Measurements from ENCODE around the gene COPS9.

Gene COPS9

DNA sequence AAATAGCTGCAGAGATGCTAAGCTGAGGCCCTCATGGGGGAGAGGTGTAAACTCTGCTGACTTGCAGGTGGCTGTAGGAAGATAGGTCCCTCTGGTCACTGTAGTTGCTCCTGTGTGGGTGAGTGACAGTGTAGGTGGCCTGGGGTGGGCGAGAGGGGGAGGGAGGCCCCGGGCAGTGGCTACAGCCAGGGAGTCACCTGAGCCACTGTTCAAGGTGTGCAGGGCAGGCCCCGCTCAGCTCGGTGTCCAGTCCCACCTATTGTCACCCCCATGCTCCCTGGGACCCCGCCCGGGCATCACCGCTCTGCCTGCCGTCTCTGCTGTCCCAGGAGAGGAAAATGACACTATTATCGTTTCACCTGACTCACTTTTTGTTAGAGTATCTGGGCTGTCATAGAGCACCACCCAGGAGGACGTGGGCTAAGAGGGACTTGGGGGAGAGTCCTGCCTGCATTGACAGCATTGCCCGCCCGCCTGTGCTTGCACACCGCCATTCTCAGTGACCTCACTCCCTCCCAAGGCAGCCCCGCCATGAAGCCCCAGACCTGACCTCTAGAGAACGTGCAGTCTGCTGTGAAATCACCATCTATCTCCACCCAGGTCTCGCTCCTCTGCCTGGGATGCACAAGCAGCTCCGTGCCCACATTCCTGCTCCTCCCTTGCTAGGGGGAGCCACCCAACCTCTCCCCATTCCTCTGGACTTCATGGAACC, 29.2 kb downstream of the COPS9 start:
- Histone ChIP-seq H3K9me3 (ENCODE audit: control insufficient read depth in 2 of 2, low read length in 2 of 2) (no peaks in the 10 kb centered on the region), H3K4me3 (ENCODE audit: low read length in 2 of 2) (no peak overlapping the region), H3K27ac (ENCODE audit: low read length) (no peak overlapping the region), H3K27me3 (ENCODE audit: control insufficient read depth in 1 of 2, insufficient read depth in 2 of 2, low read length in 2 of 2) (peaks cover 0 to 10% of the 10 kb centered on the region in 2 donors), H3K4me1 (ENCODE audit: control insufficient read depth, insufficient read depth, low read length) (no peaks in the 10 kb centered on the region), H3K36me3 (ENCODE audit: control insufficient read depth in 2 of 2, insufficient read depth in 2 of 2, low read length in 2 of 2) (no peaks in the 10 kb centered on the region), H3K9ac (ENCODE audit: low read length in 2 of 2) (no peak overlapping the region)

DNA sequence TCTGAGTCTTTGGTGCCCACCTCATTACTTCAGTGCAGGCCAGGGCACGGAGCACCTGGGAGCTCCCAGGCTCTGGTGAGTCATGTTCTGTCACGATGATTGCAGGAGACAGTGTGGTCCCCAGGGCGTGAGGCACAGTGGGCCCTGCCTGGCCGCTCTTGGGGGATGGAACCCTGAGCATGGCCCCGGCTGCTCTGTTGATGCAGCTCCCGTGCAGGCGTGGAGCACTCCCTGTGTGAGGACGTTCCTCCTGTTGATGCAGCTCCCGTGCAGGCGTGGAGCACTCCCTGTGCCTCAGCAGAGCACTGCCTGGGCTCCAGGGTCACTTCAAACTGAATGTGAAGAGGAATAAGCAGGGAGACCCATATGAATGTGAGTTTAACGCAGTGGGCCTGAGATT, 30.1 kb downstream of the COPS9 start:
- peaks cover 0 to 7% of the 10 kb centered on the region in 2 donors for H3K27me3 ChIP-seq (ENCODE audit: control insufficient read depth in 1 of 2, insufficient read depth in 2 of 2, low read length in 2 of 2)
- no peaks in the 10 kb centered on the region for H3K36me3 ChIP-seq (ENCODE audit: control insufficient read depth in 2 of 2, insufficient read depth in 2 of 2, low read length in 2 of 2)
- no peak overlapping the region for H3K4me3 ChIP-seq (ENCODE audit: low read length in 2 of 2)
- H3K27ac ChIP-seq (ENCODE audit: low read length) = no peak overlapping the region
- H3K4me1 ChIP-seq (ENCODE audit: control insufficient read depth, insufficient read depth, low read length) = no peaks in the 10 kb centered on the region
- no peaks in the 10 kb centered on the region for H3K9me3 ChIP-seq (ENCODE audit: control insufficient read depth in 2 of 2, low read length in 2 of 2)
- no peak overlapping the region for H3K9ac ChIP-seq (ENCODE audit: low read length in 2 of 2)

GRCh38 chr2:240103136-240103535, 33.0 kb downstream of the COPS9 start:
- Histone ChIP-seq H3K27ac (ENCODE audit: low read length) (no peak overlapping the region), H3K4me3 (ENCODE audit: low read length in 2 of 2) (no peak overlapping the region), H3K36me3 (ENCODE audit: control insufficient read depth in 2 of 2, insufficient read depth in 2 of 2, low read length in 2 of 2) (no peaks in the 10 kb centered on the region), H3K27me3 (ENCODE audit: control insufficient read depth in 1 of 2, insufficient read depth in 2 of 2, low read length in 2 of 2) (peaks cover 0 to 2% of the 10 kb centered on the region in 2 donors), H3K9ac (ENCODE audit: low read length in 2 of 2) (no peak overlapping the region), H3K9me3 (ENCODE audit: control insufficient read depth in 2 of 2, low read length in 2 of 2) (peaks cover 0 to 3% of the 10 kb centered on the region in 2 donors), H3K4me1 (ENCODE audit: control insufficient read depth, insufficient read depth, low read length) (no peaks in the 10 kb centered on the region)

DNA sequence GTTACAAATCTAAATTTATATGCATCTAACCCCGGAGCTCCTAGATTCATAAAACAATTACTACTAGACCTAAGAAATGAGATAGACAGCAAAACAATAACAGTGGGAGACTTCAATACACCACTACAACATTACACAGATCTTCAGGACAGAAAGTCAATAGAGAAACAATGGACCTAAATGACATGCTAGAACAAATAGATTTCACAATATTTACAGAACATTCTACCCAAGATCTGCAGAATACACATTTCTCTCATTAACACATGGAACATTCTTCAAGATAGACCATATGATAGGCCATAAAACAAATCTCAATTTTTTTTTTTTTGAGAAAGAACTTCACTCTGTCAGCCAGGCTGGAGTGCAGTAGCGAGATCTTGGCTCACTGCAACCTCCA, 37.8 kb downstream of the COPS9 start:
- peaks cover 3 to 7% of the 10 kb centered on the region in 2 donors for H3K9me3 ChIP-seq (ENCODE audit: control insufficient read depth in 2 of 2, low read length in 2 of 2)
- peaks cover 21 to 28% of the 10 kb centered on the region in 2 donors for H3K27me3 ChIP-seq (ENCODE audit: control insufficient read depth in 1 of 2, insufficient read depth in 2 of 2, low read length in 2 of 2)
- H3K9ac ChIP-seq (ENCODE audit: low read length in 2 of 2) = no peak overlapping the region
- no peaks in the 10 kb centered on the region for H3K36me3 ChIP-seq (ENCODE audit: control insufficient read depth in 2 of 2, insufficient read depth in 2 of 2, low read length in 2 of 2)
- H3K4me3 ChIP-seq (ENCODE audit: low read length in 2 of 2) = no peak overlapping the region
- H3K27ac ChIP-seq (ENCODE audit: low read length) = no peak overlapping the region
- H3K4me1 ChIP-seq (ENCODE audit: control insufficient read depth, insufficient read depth, low read length) = no peaks in the 10 kb centered on the region

- H3K27me3 ChIP-seq (ENCODE audit: control insufficient read depth in 1 of 2, insufficient read depth in 2 of 2, low read length in 2 of 2) = peaks cover 22 to 28% of the 10 kb centered on the region in 2 donors
Measured at GRCh38 chr2:240095556-240096523, 40.3 kb downstream of the COPS9 start.

DNA sequence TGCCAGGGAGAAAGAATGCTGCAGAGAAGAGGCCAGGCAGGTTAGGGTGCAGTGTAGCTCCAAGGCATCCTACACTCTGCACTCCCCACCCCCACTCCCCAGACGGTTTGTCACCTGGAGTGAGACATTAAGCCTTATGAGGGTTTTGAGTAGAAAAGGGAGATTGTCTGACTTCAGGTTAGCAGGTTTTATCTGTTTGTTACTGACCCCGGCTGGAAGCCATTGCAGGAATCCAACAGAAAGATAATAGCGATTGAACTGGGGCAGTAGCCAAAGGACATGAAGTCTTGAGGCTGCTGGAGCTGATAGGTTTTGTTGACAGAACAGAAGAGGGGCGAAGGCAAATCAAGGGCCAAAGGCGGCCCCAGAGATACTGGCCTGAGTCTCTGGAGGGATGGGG, 46.8 kb downstream of the COPS9 start:
- Histone ChIP-seq H3K4me3 (ENCODE audit: low read length in 2 of 2) (no peak overlapping the region), H3K36me3 (ENCODE audit: control insufficient read depth in 2 of 2, insufficient read depth in 2 of 2, low read length in 2 of 2) (no peaks in the 10 kb centered on the region), H3K9ac (ENCODE audit: low read length in 2 of 2) (no peak overlapping the region), H3K27me3 (ENCODE audit: control insufficient read depth in 1 of 2, insufficient read depth in 2 of 2, low read length in 2 of 2) (peaks cover 3 to 8% of the 10 kb centered on the region in 2 donors), H3K4me1 (ENCODE audit: control insufficient read depth, insufficient read depth, low read length) (no peaks in the 10 kb centered on the region), H3K27ac (ENCODE audit: low read length) (no peak overlapping the region), H3K9me3 (ENCODE audit: control insufficient read depth in 2 of 2, low read length in 2 of 2) (peaks cover 0 to 13% of the 10 kb centered on the region in 2 donors)

More at GRCh38 chr2:240095556-240096523, 40.3 kb downstream of the COPS9 start:
- H3K4me1 ChIP-seq (ENCODE audit: control insufficient read depth, insufficient read depth, low read length) = no peaks in the 10 kb centered on the region
- no peak overlapping the region for H3K4me3 ChIP-seq (ENCODE audit: low read length in 2 of 2)
- peaks cover 3 to 12% of the 10 kb centered on the region in 2 donors for H3K9me3 ChIP-seq (ENCODE audit: control insufficient read depth in 2 of 2, low read length in 2 of 2)
- H3K36me3 ChIP-seq (ENCODE audit: control insufficient read depth in 2 of 2, insufficient read depth in 2 of 2, low read length in 2 of 2) = no peaks in the 10 kb centered on the region
- no peak overlapping the region for H3K27ac ChIP-seq (ENCODE audit: low read length)
- H3K9ac ChIP-seq (ENCODE audit: low read length in 2 of 2) = no peak overlapping the region

GRCh38 chr2:240086563-240086962, 49.5 kb downstream of the COPS9 start:
- Histone ChIP-seq H3K9ac (ENCODE audit: low read length in 2 of 2) (no peak overlapping the region), H3K9me3 (ENCODE audit: control insufficient read depth in 2 of 2, low read length in 2 of 2) (peaks cover 0 to 9% of the 10 kb centered on the region in 2 donors), H3K27ac (ENCODE audit: low read length) (no peak overlapping the region), H3K27me3 (ENCODE audit: control insufficient read depth in 1 of 2, insufficient read depth in 2 of 2, low read length in 2 of 2) (peaks cover 0 to 7% of the 10 kb centered on the region in 2 donors), H3K4me1 (ENCODE audit: control insufficient read depth, insufficient read depth, low read length) (no peaks in the 10 kb centered on the region), H3K4me3 (ENCODE audit: low read length in 2 of 2) (no peak overlapping the region), H3K36me3 (ENCODE audit: control insufficient read depth in 2 of 2, insufficient read depth in 2 of 2, low read length in 2 of 2) (no peaks in the 10 kb centered on the region)
